Astrocyte (in vitro differentiated cells and primary cell): Measurements from ENCODE around the gene ASAP2. TPM values are rescaled to one million over a fixed set of nuclear protein-coding genes. Genes with fewer than 3 reads are reported as not detected.

Source experiments
- DNase-seq: peaks from one replicate; pipeline ENCODE4 v3.0.0-alpha.2; 2010; ENCODE audit warnings: low read depth
- FAIRE-seq: peaks from 2 replicates; lab custom pipeline; 2011; peaks lifted over from hg19 to GRCh38; lab: Jason Lieb, UNC
- H2AFZ ChIP-seq: 2 replicates; pipeline ENCODE4 v1.6.0; 2012; ENCODE audit warnings: low read depth, low read length, inconsistent platforms
- H3K27ac ChIP-seq: 2 replicates; pipeline ENCODE4 v1.5.1; 2011; ENCODE audit warnings: low read depth, low read length, inconsistent platforms
- H3K27me3 ChIP-seq: 2 replicates; pipeline ENCODE4 v1.6.0; 2011; ENCODE audit warnings: low read length, inconsistent platforms; ENCODE audit not compliant: insufficient read depth
- H3K36me3 ChIP-seq: 2 replicates; pipeline ENCODE4 v1.5.1; 2011; ENCODE audit warnings: low read length, inconsistent platforms; ENCODE audit not compliant: insufficient read depth
- H3K4me1 ChIP-seq: 2 replicates; pipeline ENCODE4 v1.5.1; 2011; ENCODE audit warnings: low read length, inconsistent platforms; ENCODE audit not compliant: insufficient read depth
- H3K4me2 ChIP-seq: 2 replicates; pipeline ENCODE4 v1.6.0; 2012; ENCODE audit warnings: low read length, inconsistent platforms
- H3K4me3 ChIP-seq: 2 replicates; pipeline ENCODE4 v1.5.1; 2011; ENCODE audit warnings: low read depth, mild to moderate bottlenecking, low read length, inconsistent platforms; ENCODE audit not compliant: insufficient read depth
- H3K79me2 ChIP-seq: 2 replicates; pipeline ENCODE4 v1.6.0; 2012; ENCODE audit warnings: mild to moderate bottlenecking, low read length, inconsistent platforms; ENCODE audit not compliant: insufficient read depth
- H3K9ac ChIP-seq: 2 replicates; pipeline ENCODE4 v1.6.0; 2012; ENCODE audit warnings: mild to moderate bottlenecking, low read length, inconsistent platforms
- H3K9me3 ChIP-seq: 2 replicates; pipeline ENCODE4 v1.5.1; 2012; ENCODE audit warnings: low read depth, mild to moderate bottlenecking, low read length, inconsistent platforms; ENCODE audit not compliant: insufficient read depth
- H4K20me1 ChIP-seq: 2 replicates; pipeline ENCODE4 v1.6.0; 2012; ENCODE audit warnings: low read length, inconsistent platforms; ENCODE audit not compliant: insufficient read depth
- H3K27ac Mint-ChIP-seq: one replicate; pipeline ENCODE4 v1.8.0; 2021; ENCODE audit warnings: mild to moderate bottlenecking, mixed read lengths; ENCODE audit not compliant: unreplicated experiment
- H3K27me3 Mint-ChIP-seq: one replicate; pipeline ENCODE4 v1.8.0; 2021; ENCODE audit warnings: low read depth, mixed read lengths; ENCODE audit not compliant: unreplicated experiment
- H3K36me3 Mint-ChIP-seq: one replicate; pipeline ENCODE4 v1.8.0; 2021; ENCODE audit warnings: low read depth, mixed read lengths; ENCODE audit not compliant: unreplicated experiment
- H3K4me1 Mint-ChIP-seq: one replicate; pipeline ENCODE4 v1.8.0; 2021; ENCODE audit warnings: low read depth, mixed read lengths; ENCODE audit not compliant: unreplicated experiment
- H3K4me3 Mint-ChIP-seq: one replicate; pipeline ENCODE4 v1.8.0; 2021; ENCODE audit warnings: mild to moderate bottlenecking, moderate library complexity, mixed read lengths; ENCODE audit not compliant: unreplicated experiment
- H3K9me3 Mint-ChIP-seq: one replicate; pipeline ENCODE4 v1.8.0; 2021; ENCODE audit warnings: mild to moderate bottlenecking, mixed read lengths; ENCODE audit not compliant: unreplicated experiment
- CTCF ChIP-seq: IDR thresholded peaks from 2 replicates; pipeline ENCODE4 v1.5.1; 2011; ENCODE audit warnings: low read depth, mild to moderate bottlenecking, inconsistent platforms, low read length, moderate library complexity; ENCODE audit not compliant: insufficient read depth
- EZH2 ChIP-seq: IDR thresholded peaks from 2 replicates; pipeline ENCODE4 v1.6.1; 2012; ENCODE audit warnings: mild to moderate bottlenecking, low read length, inconsistent platforms; ENCODE audit not compliant: insufficient read depth
- total RNA-seq: library from RNA; stranded (reverse); gene quantifications from 2 replicates; pipeline ENCODE4 v1.2.1, GENCODE V29; 2021

The ASAP2 gene
- total RNA-seq, 1 donor from 2014 or later: 62.6 TPM

- no peaks in the 10 kb centered on the region for H3K27me3 ChIP-seq
- H4K20me1 ChIP-seq: no peaks in the 10 kb centered on the region
- no peak for TF ChIP-seq EZH2
- no peak for TF ChIP-seq CTCF
- Mint-ChIP-seq H3K4me3 (no peak overlapping the region), H3K36me3 (no peaks in the 10 kb centered on the region), H3K4me1 (peaks cover 23% of the 10 kb centered on the region), H3K27me3 (no peaks in the 10 kb centered on the region), H3K9me3 (no peaks in the 10 kb centered on the region), H3K27ac (no peak overlapping the region)
- DNase-seq (no peak), FAIRE-seq (no peak)
- H3K4me1 ChIP-seq: peaks cover 7% of the 10 kb centered on the region
- H3K36me3 ChIP-seq: no peaks in the 10 kb centered on the region
- H3K9ac ChIP-seq: no peak overlapping the region
- H2AFZ ChIP-seq: no peak overlapping the region
- H3K79me2 ChIP-seq: no peaks in the 10 kb centered on the region
- H3K9me3 ChIP-seq: no peaks in the 10 kb centered on the region
- no peak overlapping the region for H3K4me3 ChIP-seq
- H3K27ac ChIP-seq: no peak overlapping the region
- no peak overlapping the region for H3K4me2 ChIP-seq
These were observed 37.1 kb upstream of the ASAP2 start for GRCh38 chr2:9169349-9170107.

- TF ChIP-seq EZH2 (no peak), CTCF (no peak)
- Histone ChIP-seq H3K4me3 (no peak overlapping the region), H3K79me2 (no peaks in the 10 kb centered on the region), H3K27me3 (no peaks in the 10 kb centered on the region), H3K4me1 (peaks cover 10% of the 10 kb centered on the region), H3K4me2 (no peak overlapping the region), H3K9ac (no peak overlapping the region), H3K9me3 (no peaks in the 10 kb centered on the region), H2AFZ (no peak overlapping the region), H3K27ac (no peak overlapping the region), H3K36me3 (no peaks in the 10 kb centered on the region), H4K20me1 (no peaks in the 10 kb centered on the region)
- Mint-ChIP-seq H3K4me3 (no peak overlapping the region), H3K4me1 (peaks cover 24% of the 10 kb centered on the region), H3K9me3 (no peaks in the 10 kb centered on the region), H3K27me3 (no peaks in the 10 kb centered on the region), H3K27ac (no peak overlapping the region), H3K36me3 (no peaks in the 10 kb centered on the region)
- FAIRE-seq: no peak
- DNase-seq: no peak
These were observed 36.0 kb upstream of the ASAP2 start for GRCh38 chr2:9170458-9171130.
